ENCODE results near the gene RRP1B.

RRP1B gene

DNA sequence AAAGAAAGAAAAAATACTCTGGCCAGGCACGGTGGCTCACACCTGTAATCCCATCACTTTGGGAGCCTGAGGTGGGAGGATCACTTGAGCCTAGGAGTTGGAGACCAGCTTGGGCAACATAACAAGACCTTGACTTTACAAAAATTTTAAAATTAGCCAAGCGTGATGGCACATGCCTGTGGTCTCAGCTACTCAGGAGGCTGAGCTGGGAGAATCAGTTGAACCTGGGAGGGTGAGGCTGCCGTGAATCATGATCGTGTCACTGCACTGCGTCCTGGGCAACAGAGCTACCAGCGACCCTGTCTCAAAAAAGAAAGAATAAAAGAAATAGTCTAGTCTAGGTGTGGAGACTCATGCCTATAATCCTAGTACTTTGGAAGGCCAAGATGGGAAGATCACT, 22.3 kb downstream of the RRP1B start:
- TF ChIP-seq GATA3 (IDR thresholded peaks at IDR 0.05; ENCODE audit: low read depth, low read length) (no peak), GATA2 (IDR thresholded peaks at IDR 0.05; ENCODE audit: low read depth, low read length) (no peak)

DNA sequence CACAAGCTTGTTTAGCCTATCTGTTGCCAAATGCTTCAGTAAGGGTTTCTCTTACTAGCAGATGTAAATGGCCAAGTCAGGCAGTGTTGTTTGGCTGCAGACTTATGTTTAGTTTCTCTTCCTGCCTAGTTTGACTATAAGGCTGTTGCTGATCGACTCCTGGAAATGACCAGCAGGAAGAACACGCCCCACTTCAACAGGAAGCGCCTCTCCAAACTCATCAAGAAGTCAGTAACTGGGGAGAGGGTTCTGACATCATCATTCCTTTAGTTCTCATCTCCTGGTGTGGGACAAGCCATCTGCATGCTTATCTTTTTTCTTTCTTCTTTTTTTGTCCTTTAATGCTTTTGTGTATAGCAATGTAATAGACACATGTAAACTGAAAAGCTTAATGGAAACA, 25.1 kb downstream of the RRP1B start:
- TF ChIP-seq GATA3 (IDR thresholded peaks at IDR 0.05; ENCODE audit: low read depth, low read length), result no peak
- TF ChIP-seq GATA2 (IDR thresholded peaks at IDR 0.05; ENCODE audit: low read depth, low read length), result no peak

DNA sequence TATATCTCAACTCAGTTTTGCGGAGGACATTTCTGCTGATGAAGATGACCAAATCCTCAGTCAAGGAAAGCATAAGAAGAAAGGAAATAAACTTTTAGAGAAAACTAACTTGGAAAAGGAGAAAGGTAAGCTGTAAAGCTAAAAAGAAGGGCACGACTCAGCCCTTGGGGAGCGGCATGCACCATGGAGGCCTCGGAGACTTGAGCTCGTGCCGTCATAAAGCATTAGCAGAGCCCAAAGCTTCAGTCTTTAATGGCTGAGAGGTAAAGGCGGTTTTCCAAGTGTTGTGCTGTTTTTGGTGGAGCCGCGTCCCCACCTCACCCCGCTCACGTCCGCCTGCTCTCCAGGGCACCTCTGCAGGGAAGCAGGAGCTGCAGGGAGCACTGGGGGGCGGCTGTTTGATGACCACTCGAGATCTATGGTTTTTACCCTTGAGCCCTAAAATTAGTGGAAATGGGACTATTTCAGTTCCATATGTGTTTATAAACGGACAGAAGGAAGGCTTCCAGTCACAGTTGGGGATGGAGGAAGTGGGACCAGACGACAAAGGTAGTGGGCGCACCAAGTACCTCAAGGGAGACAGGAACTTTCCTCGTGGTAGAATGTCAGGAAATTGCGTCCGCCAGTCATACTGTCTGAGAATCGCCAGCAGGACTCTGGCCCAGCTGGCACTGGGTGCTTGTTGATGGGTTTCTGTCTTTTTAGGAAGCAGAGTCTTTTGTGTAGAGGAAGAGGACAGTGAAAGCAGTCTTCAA, 27.6 kb downstream of the RRP1B start:
- no peak for TF ChIP-seq GATA3 (IDR thresholded peaks at IDR 0.05; ENCODE audit: low read depth, low read length)

DNA sequence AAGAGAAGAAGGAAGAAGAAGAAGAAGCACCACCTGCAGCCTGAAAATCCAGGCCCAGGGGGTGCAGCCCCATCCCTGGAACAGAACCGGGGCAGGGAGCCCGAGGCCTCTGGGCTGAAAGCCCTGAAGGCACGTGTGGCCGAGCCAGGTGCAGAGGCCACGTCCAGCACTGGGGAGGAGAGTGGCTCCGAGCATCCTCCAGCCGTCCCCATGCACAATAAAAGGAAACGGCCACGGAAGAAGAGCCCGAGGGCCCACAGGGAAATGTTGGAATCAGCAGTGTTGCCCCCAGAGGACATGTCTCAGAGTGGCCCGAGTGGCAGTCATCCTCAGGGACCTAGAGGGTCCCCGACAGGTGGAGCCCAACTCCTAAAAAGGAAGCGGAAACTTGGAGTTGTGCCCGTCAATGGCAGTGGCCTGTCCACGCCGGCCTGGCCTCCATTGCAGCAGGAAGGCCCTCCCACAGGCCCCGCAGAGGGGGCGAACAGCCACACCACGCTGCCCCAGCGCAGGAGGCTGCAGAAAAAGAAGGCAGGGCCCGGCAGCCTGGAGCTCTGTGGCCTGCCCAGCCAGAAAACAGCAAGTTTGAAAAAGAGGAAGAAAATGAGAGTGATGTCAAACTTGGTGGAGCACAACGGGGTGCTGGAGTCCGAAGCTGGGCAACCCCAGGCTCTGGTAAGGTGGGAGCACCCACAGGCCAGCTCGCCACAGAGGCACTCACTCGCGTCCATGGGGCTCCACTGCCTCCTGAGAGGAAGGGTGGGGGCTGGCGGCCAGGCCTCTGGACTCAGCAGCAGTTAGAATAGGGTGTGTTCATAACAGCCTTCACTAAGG, 28.4 kb downstream of the RRP1B start:
- TF ChIP-seq GATA3 (IDR thresholded peaks at IDR 0.05; ENCODE audit: low read depth, low read length), result no peak
- TF ChIP-seq GATA2 (IDR thresholded peaks at IDR 0.05; ENCODE audit: low read depth, low read length), result no peak

DNA sequence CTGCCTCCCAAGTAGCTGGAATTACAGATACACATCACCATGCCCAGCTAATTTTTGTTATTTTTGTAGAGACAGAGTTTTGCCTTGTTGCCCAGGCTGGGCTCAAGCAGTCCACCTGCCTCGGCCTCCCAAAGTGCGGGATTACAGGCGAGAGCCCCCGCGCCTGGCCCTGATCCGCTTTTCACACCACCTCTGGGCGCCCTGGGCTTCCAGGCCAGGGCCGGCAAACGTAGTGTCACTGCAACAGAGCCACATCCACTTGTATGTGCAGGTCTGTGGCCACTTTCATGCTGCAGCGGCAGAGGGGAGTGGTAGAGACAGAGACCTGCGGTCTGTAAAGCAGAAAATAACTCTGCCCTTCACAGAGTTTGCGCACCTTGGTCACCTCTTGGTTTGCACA, 29.5 kb downstream of the RRP1B start:
- TF ChIP-seq GATA3 (IDR thresholded peaks at IDR 0.05; ENCODE audit: low read depth, low read length) (no peak), GATA2 (IDR thresholded peaks at IDR 0.05; ENCODE audit: low read depth, low read length) (no peak)

DNA sequence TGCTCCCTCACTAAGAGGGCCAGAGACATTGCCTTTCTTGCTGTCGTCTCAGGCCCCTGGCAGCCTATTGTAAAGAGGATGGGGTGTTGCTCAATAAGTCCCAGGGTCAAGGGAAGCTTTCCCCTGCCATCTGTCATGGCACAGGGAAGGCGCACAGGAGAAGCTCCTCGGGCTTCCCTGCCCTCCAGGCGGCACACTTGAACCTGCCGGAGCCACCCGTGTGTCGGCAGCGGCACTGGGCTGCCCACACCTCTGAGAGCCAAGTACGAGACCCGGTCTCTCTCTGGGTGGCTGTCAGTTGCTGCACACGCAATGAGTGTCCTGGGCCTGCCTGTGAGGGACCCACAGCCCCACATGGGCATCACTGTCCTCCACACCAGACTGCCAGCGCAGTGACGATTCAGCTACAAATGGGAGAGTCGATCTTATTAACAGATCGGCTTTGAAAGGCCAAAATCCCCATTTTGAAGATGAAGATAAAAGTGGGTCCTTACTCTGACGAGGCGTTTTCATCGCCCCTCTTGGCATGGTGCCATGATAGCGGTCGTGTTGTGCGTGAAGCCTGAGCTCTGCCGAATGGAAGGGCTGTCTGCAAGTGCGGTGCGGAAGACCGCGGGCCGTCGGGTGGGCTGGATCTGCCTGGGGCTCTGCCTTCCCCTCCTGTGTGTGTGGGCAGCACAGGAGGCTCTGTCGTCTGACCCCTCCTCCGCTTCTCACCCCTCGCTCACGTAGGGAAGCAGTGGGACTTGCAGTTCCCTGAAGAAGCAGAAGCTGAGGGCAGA, 30.4 kb downstream of the RRP1B start:
- TF ChIP-seq GATA2 (IDR thresholded peaks at IDR 0.05; ENCODE audit: low read depth, low read length), result no peak

DNA sequence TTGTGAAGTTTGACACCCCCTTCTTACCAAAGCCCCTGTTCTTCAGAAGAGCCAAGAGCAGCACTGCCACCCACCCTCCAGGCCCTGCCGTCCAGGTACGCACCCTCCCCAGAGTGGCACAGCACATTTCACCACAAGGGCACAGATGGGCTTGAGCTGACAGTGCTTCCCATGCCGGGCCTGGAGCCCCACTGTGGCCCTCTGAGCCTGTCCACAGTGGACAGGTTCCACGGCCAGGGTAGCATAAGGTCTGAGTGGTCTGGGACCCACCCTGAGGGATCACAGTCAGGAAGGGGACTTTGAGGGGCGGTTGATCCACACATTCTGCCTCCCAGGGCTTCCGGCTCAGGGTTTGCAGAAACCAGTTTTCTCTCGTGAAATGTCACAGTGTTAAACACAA, 31.0 kb downstream of the RRP1B start:
- TF ChIP-seq GATA2 (IDR thresholded peaks at IDR 0.05; ENCODE audit: low read depth, low read length) (no peak), GATA3 (IDR thresholded peaks at IDR 0.05; ENCODE audit: low read depth, low read length) (no peak)

DNA sequence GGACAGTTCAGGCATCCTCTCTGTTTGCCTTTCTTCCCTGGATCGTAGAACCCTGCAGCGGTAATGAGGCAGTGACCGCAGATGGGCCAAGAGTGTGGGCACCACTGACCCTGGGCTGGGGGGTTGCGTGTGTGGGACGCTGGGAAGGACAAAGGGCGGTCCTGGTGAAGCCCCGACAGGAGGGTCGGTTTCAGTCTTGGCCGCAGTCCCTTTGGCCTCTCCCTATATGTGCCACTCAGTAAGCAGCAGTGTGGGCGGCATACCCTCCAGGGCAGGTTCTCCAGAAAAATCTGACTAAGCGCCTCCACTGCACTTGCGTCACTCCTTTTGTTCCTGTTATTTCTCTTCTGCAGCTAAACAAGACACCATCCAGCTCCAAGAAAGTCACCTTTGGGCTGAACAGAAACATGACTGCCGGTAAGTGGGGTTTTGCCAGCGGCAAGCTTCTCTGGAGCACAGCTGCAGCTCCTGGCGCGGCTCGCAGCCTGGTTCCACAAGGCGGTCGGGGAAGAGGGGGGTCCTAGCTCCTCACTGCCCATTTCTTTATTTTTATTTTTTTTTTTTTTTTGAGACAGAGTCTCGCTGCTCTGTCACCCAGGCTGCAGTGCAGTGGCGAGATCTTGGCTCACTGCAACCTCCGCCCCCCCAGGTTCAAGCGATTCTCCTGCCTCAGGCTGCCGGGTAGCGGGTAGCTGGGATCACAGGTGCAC, 31.9 kb downstream of the RRP1B start:
- TF ChIP-seq GATA3 (IDR thresholded peaks at IDR 0.05; ENCODE audit: low read depth, low read length) (no peak), GATA2 (IDR thresholded peaks at IDR 0.05; ENCODE audit: low read depth, low read length) (no peak)

DNA sequence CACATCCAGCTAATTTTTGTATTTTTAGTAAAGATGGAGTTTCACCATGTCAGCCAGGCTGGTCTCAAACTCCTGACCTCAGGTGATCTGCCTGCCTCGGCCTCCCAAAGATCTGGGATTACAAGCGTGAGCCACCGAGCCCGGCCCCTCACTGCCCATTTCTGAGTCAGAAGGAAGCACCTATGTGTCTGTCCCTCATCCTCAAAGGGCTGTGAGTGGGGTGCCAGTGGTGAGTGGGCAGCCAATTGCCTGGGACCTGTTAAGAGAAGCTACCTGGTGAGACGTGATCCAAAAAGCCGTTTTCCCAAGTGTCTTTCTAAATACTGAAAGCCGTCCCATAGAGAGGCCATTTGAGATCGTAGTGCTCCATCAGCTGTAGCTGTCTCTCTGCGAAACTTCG, 32.4 kb downstream of the RRP1B start:
- no peak for TF ChIP-seq GATA3 (IDR thresholded peaks at IDR 0.05; ENCODE audit: low read depth, low read length)
- TF ChIP-seq GATA2 (IDR thresholded peaks at IDR 0.05; ENCODE audit: low read depth, low read length), result no peak

DNA sequence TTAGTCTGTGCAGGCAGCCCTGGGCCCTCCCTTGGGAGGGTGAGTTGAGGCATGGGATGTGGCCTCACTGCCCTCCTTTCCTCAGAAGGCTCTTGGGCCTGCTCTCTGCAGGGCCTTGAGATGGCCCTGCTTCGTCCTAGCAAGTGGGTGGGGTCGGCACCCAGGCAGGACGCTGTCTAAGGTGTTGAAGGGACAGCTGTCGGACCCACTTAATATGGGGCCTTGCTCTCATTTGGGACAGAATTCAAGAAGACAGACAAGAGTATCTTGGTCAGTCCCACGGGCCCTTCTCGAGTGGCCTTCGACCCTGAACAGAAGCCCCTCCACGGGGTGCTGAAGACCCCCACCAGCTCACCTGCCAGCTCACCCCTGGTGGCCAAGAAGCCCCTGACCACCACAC, 33.6 kb downstream of the RRP1B start:
- no peak for TF ChIP-seq GATA3 (IDR thresholded peaks at IDR 0.05; ENCODE audit: low read depth, low read length)
- no peak for TF ChIP-seq GATA2 (IDR thresholded peaks at IDR 0.05; ENCODE audit: low read depth, low read length)

DNA sequence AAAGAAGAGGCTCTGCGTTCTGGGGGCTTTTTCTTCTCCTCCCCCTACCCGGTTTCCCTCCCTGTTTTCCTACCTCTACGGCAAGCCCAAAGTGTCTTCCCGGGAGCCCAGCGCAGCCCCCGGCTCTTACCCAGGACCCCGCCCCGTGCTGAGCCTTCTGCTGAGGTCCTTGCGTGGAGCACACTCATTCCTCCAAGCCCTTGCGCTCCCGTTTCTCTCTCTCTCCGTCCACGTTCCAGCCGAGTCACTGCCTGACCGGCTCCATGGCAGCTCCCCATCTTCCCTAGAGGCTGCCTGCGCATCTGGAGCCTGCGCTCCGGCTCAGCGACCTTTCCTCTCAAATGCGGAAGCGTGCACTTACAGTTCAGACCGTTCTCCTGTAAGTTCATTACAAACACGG, 34.6 kb downstream of the RRP1B start:
- TF ChIP-seq GATA2 (IDR thresholded peaks at IDR 0.05; ENCODE audit: low read depth, low read length) (no peak), GATA3 (IDR thresholded peaks at IDR 0.05; ENCODE audit: low read depth, low read length) (no peak)

DNA sequence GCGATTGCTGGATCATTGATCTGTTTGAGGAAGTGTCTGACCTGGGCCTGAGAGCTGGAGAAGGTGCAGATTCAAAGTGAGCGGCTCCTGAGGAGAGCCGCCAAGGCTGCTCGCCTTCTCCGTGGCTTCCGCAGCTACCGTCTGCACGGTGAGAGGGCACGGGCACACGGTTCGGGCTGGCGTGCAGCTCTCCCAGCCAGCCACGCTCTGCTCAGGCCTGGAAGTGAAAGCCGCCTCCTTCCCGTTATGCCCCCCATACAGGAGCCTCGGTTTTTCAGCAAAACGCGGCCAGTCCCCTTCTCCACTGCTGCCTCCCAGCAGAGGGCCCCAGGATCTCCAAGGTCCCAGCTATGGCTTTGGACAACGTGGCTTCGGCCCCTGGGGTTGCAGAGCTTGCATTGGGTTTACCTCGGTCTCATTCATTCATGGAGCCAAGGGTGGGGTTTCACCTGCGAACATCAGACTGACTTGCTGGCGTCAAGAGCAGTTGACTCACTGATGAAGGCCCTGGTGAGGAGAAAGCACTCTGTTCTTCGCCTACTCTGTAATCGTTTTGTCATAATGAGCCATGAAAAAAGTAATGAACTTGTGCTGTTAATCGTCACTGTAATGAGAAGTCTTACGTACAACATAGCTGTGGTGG, 35.2 kb downstream of the RRP1B start:
- no peak for TF ChIP-seq GATA3 (IDR thresholded peaks at IDR 0.05; ENCODE audit: low read depth, low read length)
- TF ChIP-seq GATA2 (IDR thresholded peaks at IDR 0.05; ENCODE audit: low read depth, low read length), result no peak

DNA sequence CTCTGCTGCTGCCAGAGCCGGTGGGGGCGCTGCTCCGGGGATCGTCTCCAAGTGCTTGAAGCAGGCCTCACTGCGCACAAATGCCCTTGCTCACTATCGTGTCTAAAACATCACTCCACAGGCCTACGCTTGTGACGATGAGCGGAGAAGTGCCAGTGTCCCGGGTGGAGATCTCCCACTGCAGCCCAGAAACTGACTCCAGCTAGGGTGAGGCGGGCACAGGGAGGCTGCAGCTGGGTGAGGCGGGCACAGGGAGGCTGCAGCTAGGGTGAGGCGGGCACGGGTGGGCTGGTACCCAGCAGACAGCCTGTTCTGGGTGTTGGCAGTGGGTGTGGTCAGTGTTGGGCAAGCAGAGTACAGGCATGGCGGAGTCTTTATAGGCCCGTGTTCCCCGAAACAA, 36.9 kb downstream of the RRP1B start:
- no peak for TF ChIP-seq GATA3 (IDR thresholded peaks at IDR 0.05; ENCODE audit: low read depth, low read length)
- no peak for TF ChIP-seq GATA2 (IDR thresholded peaks at IDR 0.05; ENCODE audit: low read depth, low read length)
